Kidney (tissue), 14 donors: ENCODE data around the gene PDGFD. TPM values are rescaled to one million over a fixed set of nuclear protein-coding genes. Genes with fewer than 3 reads are reported as not detected.

Source experiments
- DNase-seq, 5 donors: peaks; one replicate each; pipeline ENCODE4 v3.0.0-alpha.2; 2013 to 2020
- FAIRE-seq: peaks from 2 replicates; lab custom pipeline; 2012; peaks lifted over from hg19 to GRCh38; lab: Jason Lieb, UNC
- H3K27ac ChIP-seq, 2 donors: one replicate each; pipeline ENCODE4 v1.7.0; 2013; ENCODE audit warnings: low read depth in 2 of 2, low read length in 2 of 2, inconsistent platforms in 1 of 2
- H3K27me3 ChIP-seq: one replicate; pipeline ENCODE4 v1.7.1; 2013; ENCODE audit warnings: low read length, inconsistent platforms; ENCODE audit not compliant: control insufficient read depth, insufficient read depth
- H3K36me3 ChIP-seq, 3 donors: one replicate each; pipeline versions ENCODE4 v1.7.0 to v1.7.1; 2013; ENCODE audit warnings: low read length in 3 of 3, control low read depth in 1 of 3, inconsistent platforms in 1 of 3; ENCODE audit not compliant: insufficient read depth in 3 of 3, control insufficient read depth in 2 of 3
- H3K4me1 ChIP-seq, 3 donors: one replicate each; pipeline versions ENCODE4 v1.7.0 to v1.7.1; 2013; ENCODE audit warnings: low read length in 3 of 3, inconsistent platforms in 1 of 3, low read depth in 1 of 3; ENCODE audit not compliant: control insufficient read depth in 2 of 3, insufficient read depth in 2 of 3
- H3K4me3 ChIP-seq, 3 donors: one replicate each; pipeline versions ENCODE4 v1.7.0 to v1.8.1; 2013; ENCODE audit warnings: low read length in 3 of 3, control low read depth in 1 of 3, inconsistent platforms in 1 of 3
- H3K9ac ChIP-seq, 3 donors: one replicate each; pipeline versions ENCODE4 v1.7.0 to v1.7.1; 2013; ENCODE audit warnings: low read length in 3 of 3, control low read depth in 1 of 3, inconsistent platforms in 1 of 3
- H3K9me3 ChIP-seq, 3 donors: one replicate each; pipeline versions ENCODE4 v1.7.0 to v1.7.1; 2013; ENCODE audit warnings: low read length in 3 of 3, control low read depth in 1 of 3, inconsistent platforms in 1 of 3; ENCODE audit not compliant: control insufficient read depth in 2 of 3, insufficient read depth in 1 of 3
- intact Hi-C: fragments of 100-400 bp; cut with DNase I; formaldehyde crosslinking; loops from one replicate; pipeline ENCODE4 v1.11.1; 2022
- polyA plus RNA-seq: library from polyadenylated mRNA; stranded (reverse); fragments of 350-450 nt; fragmentation: Illumina TruSeq; extraction: RNeasy Lipid Tissue Mini Kit (QIAGEN cat#74804); gene quantifications from one replicate; pipeline ENCODE4 v1.2.3, GENCODE V29; 2014; ENCODE audit warnings: low read depth, low replicate concordance; ENCODE audit not compliant: insufficient read depth
- total RNA-seq: library from RNA; stranded (reverse); fragmentation: NEBNext Ultra II Directional; extraction: Animal tissue kit (Norgen Biotek cat#: 25700); gene quantifications from one replicate; pipeline ENCODE4 v1.2.1, GENCODE V29; 2021
- TF ChIP-seq, protein P1 (sequence below): IDR thresholded peaks from 3 replicates; pipeline ENCODE4 v1.5.1; 2012; ENCODE audit warnings: mild to moderate bottlenecking, moderate library complexity, borderline replicate concordance; ENCODE audit not compliant: insufficient read depth; ENCODE audit errors: extremely low read depth
- donor health status: control.
- donor health status: control.
- donor health status: control.
- donor health status: control.
- donor health status: control.
- donor health status: DM: yes; HTN: yes; CAD: no.
- donor health status: Normal renal cell carcinoma (clear cell type).

The PDGFD gene
- total and polyA plus RNA-seq, 2 donors from 2014 or later = 5.3 to 12.2 TPM

DNA sequence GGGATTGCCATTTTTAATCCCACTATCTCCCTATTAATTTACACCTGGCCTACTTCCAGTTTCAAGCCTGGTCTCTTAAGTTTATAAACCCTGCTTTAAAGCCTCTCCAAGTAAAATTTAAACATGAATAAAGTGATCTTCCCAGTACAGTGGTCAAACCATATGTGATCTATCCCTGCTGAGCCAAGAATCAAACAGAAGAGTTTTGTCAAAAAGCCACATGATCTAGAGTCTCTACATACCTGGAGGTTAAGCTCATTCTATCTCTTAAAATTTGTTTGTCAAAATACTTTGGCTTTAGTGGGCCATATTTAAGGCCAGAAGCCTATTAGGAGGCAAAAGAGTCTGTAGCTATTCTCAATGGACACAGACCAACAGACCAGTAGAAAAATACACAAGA, 170.4 kb downstream of the PDGFD start:
- intact Hi-C loops = no loop called here
- Histone ChIP-seq H3K9me3 (no peaks in the 10 kb centered on the region), H3K27ac (no peak overlapping the region), H3K4me1 (no peaks in the 10 kb centered on the region), H3K9ac (no peak overlapping the region), H3K27me3 (no peaks in the 10 kb centered on the region), H3K4me3 (no peak overlapping the region), H3K36me3 (no peaks in the 10 kb centered on the region)
- DNase-seq (no peak), FAIRE-seq (no peak)
- TF ChIP-seq, protein P1, sequence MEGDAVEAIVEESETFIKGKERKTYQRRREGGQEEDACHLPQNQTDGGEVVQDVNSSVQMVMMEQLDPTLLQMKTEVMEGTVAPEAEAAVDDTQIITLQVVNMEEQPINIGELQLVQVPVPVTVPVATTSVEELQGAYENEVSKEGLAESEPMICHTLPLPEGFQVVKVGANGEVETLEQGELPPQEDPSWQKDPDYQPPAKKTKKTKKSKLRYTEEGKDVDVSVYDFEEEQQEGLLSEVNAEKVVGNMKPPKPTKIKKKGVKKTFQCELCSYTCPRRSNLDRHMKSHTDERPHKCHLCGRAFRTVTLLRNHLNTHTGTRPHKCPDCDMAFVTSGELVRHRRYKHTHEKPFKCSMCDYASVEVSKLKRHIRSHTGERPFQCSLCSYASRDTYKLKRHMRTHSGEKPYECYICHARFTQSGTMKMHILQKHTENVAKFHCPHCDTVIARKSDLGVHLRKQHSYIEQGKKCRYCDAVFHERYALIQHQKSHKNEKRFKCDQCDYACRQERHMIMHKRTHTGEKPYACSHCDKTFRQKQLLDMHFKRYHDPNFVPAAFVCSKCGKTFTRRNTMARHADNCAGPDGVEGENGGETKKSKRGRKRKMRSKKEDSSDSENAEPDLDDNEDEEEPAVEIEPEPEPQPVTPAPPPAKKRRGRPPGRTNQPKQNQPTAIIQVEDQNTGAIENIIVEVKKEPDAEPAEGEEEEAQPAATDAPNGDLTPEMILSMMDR = no peak

DNA sequence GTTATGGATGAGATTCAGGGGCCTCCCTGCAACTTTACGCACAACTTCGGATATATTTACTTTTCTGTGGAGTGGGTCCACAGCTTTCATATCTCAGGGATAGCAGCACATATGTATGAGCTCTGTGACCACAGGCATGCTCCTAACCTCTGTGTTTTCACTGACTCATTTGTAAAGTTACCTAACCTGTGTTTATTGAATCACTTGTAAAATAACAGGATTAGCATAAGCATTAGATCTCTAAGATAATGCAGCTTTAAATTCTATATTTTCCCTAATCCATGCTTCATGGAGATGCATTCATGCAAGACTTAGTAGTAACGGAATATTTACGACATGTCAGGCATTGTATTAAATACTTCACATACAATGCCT, 175.4 kb downstream of the PDGFD start:
- Histone ChIP-seq H3K9me3 (no peaks in the 10 kb centered on the region), H3K36me3 (no peaks in the 10 kb centered on the region), H3K27me3 (no peaks in the 10 kb centered on the region), H3K27ac (no peak overlapping the region), H3K9ac (no peak overlapping the region), H3K4me3 (no peak overlapping the region), H3K4me1 (no peaks in the 10 kb centered on the region)
- DNase-seq = no peak
- intact Hi-C loops = no loop called here
- TF ChIP-seq, protein P1 = no peak
- no peak for FAIRE-seq

GRCh38 chr11:103987629-103988594, 176.0 kb downstream of the PDGFD start:
- H3K9ac ChIP-seq = no peak overlapping the region
- DNase-seq = peak in 1 of 5 donors; percentile 18
- FAIRE-seq = no peak
- H3K4me1 ChIP-seq = no peaks in the 10 kb centered on the region
- H3K27me3 ChIP-seq = no peaks in the 10 kb centered on the region
- no peaks in the 10 kb centered on the region for H3K9me3 ChIP-seq
- H3K36me3 ChIP-seq = no peaks in the 10 kb centered on the region
- H3K27ac ChIP-seq = no peak overlapping the region
- TF ChIP-seq, protein P1 = no peak
- intact Hi-C loops = no loop called here
- no peak overlapping the region for H3K4me3 ChIP-seq
